Measurements from ENCODE around the gene TRIM41. TPM values are rescaled to one million over a fixed set of nuclear protein-coding genes. Genes with fewer than 3 reads are reported as not detected.

Gene TRIM41
- total and polyA plus RNA-seq, 9 of the 15 experiments (the other 6 are each of a cell fraction or from before 2014, with no cell fraction given) = 1.8 to 47.6 (median 20.9) TPM

- TF ChIP-seq ADNP (tag; IDR thresholded peaks at IDR 0.05) = no peak
- TF ChIP-seq ZFPM2 (CRISPR knock-in tag; IDR thresholded peaks at IDR 0.05) = no peak
- TF ChIP-seq SPI1 (IDR thresholded peaks at IDR 0.05; ENCODE audit: borderline replicate concordance, low read depth, low read length) = no peak
- no peak for TF ChIP-seq ZNF316 (IDR thresholded peaks at IDR 0.05)
- TF ChIP-seq RCOR1 (IDR thresholded peaks at IDR 0.05; ENCODE audit: borderline replicate concordance in 1 of 2, low read depth in 2 of 2, low read length in 2 of 2) = peak in 1 of 2 experiments; percentile 7; a peak in 1 of 4 replicates
- TF ChIP-seq KAT7 (CRISPR knock-in tag; IDR thresholded peaks at IDR 0.05; ENCODE audit: borderline replicate concordance) = no peak
- peak; percentile 59 to 84; a peak in 3 of 4 replicates for TF ChIP-seq UBTF (IDR thresholded peaks at IDR 0.05; ENCODE audit: borderline replicate concordance in 1 of 2, low read depth in 2 of 2, low read length in 2 of 2)
- TF ChIP-seq ZEB2 (IDR thresholded peaks at IDR 0.05) = peak; percentile 60; the same call in 1 of the 2 replicates
- no peak for TF ChIP-seq ZNF324 (CRISPR knock-in tag; IDR thresholded peaks at IDR 0.05)
- peak; percentile 60 to 72; a peak in 3 of 4 replicates for TF ChIP-seq FOXK2 (conservative IDR thresholded peaks at IDR 0.05 in 1 of 2, IDR thresholded peaks at IDR 0.05 in 1 of 2; ENCODE audit: low read depth in 2 of 2)
- no peak for TF ChIP-seq ILF3 (IDR thresholded peaks at IDR 0.05; ENCODE audit: borderline replicate concordance)
- peak; percentile 46 for TF ChIP-seq USF1 (CRISPR knock-in tag; IDR thresholded peaks at IDR 0.05)
- no peak for TF ChIP-seq FOXM1 (IDR thresholded peaks at IDR 0.05; ENCODE audit: low read depth)
- no peak for TF ChIP-seq FOXM1 (CRISPR knock-in tag; IDR thresholded peaks at IDR 0.05; ENCODE audit: low read depth)
- peak; percentile 54 for TF ChIP-seq RBFOX2 (IDR thresholded peaks at IDR 0.05; ENCODE audit: low read depth, low read length)
- no peak for TF ChIP-seq LARP7 (IDR thresholded peaks at IDR 0.05)
- peak; percentile 88 for TF ChIP-seq L3MBTL2 (IDR thresholded peaks at IDR 0.05)
- TF ChIP-seq NR2F6 (CRISPR knock-in tag; IDR thresholded peaks at IDR 0.05) = no peak
- TF ChIP-seq ZNF263 (CRISPR knock-in tag; IDR thresholded peaks at IDR 0.05; ENCODE audit: borderline replicate concordance) = 0 out of 2 replicates have a peak, but pooled peaks have one; percentile 16
- TF ChIP-seq, protein P1, sequence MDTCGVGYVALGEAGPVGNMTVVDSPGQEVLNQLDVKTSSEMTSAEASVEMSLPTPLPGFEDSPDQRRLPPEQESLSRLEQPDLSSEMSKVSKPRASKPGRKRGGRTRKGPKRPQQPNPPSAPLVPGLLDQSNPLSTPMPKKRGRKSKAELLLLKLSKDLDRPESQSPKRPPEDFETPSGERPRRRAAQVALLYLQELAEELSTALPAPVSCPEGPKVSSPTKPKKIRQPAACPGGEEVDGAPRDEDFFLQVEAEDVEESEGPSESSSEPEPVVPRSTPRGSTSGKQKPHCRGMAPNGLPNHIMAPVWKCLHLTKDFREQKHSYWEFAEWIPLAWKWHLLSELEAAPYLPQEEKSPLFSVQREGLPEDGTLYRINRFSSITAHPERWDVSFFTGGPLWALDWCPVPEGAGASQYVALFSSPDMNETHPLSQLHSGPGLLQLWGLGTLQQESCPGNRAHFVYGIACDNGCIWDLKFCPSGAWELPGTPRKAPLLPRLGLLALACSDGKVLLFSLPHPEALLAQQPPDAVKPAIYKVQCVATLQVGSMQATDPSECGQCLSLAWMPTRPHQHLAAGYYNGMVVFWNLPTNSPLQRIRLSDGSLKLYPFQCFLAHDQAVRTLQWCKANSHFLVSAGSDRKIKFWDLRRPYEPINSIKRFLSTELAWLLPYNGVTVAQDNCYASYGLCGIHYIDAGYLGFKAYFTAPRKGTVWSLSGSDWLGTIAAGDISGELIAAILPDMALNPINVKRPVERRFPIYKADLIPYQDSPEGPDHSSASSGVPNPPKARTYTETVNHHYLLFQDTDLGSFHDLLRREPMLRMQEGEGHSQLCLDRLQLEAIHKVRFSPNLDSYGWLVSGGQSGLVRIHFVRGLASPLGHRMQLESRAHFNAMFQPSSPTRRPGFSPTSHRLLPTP (IDR thresholded peaks at IDR 0.05; ENCODE audit: borderline replicate concordance, extremely low read depth, insufficient read length) = peak; percentile 82
- peak; percentile 64 for TF ChIP-seq POLR2G (IDR thresholded peaks at IDR 0.05; ENCODE audit: low read depth, low read length)
Observed at GRCh38 chr5:181217111-181217802, 5.8 kb upstream of the TRIM41 start (continued).

Data from K562 (cell line).